ENCODE results near the gene SPATA32.
A peak's percentile ranks its signal among the peaks of the same experiment; 100 is the strongest.
"Not testable (repeated sequence)": the region's sequence is repeated elsewhere in the genome, so short reads cannot be mapped to it uniquely, and the experiment has no call there.

The SPATA32 gene

DNA sequence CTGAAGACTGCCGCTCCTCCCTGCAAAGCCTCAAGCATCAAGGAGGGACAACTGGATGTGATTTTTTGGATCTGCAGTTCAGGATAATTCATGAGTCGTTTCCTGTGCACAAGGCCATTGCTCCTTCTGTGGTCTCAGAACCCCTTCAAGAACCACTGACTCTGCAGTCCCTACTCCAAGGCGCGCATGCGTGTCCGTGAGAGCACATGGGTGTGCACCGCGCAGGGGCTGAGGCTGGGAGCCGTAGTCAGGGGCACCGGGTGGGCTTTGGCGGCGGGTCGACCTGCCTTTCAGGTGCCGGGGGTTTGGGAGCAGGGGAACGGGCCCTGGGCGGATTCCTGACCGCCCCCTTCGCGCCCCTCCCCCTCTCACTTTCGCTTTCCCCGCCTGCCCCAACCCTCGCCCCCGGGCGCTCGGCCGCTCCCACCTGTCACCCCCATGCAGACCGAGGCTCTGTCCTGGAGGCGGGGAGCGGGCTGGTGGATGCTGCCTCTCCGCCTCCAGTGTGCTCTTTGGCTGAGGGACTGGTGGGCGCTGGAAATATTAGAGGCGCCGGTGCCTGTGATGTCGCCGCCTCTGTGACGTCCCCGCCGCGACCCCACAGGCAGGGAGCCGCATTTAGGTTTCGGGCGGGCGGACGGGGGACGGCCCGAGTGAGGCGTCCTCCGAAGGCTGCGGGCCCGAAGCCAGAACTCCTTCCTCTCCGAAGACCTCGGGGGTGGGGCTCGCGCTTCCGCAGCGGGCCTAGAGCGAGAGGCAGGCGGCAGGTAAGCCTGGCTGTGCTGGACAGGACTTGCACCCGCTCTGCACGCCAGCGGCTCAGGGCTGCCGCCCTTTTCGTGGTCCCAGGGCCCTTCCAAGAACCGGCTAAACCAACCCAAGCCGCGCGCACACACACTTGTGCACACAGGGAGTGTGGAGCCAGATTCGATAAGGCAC, at the start of gene SPATA32:
TSS of gene SPATA32 (minus strand) at position 518 of the 939 bp plus-strand sequence. CDS start at position 440, 78 bp downstream.
- peak; percentile 68 for DNase-seq

DNA sequence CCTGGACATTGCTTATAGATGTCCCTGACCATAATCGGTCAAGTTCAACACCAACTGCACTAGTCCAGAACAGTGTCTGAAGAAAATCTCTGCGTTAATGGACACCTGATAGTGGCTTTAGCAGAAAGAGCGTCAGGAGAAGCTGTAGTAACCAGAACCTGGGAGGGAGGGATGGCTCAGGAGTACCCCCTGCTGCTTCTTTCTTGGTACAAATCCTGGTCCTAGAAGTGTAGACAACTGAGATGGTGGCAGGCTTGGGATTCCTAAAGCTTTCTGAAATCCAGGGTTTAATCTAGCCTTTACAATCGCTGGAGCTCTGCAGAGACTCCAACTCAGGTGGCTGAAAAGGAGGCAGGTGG, 49.5 kb upstream of the SPATA32 start:
- no peak for DNase-seq

DNA sequence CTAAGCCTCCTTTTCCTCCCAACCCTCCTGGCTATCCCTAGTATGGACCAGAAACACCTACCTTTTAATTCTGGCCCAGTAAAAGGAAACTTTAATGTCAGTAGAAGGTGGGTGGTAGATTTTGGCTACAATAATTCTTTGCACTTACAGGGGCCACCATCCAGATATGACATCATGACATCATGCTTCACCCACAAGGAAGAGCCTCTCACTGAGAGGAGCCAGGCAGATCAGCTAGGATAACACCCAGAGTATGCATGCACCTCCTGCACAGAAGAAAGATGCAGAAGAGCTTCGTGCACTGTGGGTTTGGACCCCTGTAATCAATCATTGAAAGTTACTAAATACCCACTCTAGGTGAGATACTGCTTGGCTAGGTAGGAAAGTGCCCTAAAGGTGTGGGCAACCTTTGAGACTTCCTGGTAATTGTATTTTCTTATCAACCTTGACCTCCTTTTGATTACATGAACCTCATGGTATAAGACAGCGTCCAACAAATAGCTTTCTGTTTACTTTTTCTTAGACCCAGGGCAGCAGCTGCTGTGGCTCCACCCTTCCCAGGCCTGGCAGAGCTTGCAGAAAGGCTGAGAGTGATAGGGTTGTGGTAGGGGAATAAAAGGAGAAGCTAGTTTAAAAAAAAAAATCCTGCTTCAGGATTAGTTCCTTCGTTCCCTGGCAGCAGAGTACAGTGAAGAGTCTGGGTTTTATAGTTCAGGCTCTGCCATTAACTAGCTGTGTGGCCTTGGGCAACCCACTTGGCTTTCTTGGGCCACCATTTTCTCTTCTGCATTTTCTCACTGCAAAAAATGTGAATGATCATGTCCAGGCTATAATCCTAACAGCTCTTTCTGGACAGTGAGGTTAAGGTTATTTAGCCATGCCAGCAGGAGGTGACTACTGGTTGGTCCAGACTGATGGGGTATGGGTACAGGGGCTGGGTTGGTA, 48.8 kb upstream of the SPATA32 start:
- no peak for DNase-seq

DNA sequence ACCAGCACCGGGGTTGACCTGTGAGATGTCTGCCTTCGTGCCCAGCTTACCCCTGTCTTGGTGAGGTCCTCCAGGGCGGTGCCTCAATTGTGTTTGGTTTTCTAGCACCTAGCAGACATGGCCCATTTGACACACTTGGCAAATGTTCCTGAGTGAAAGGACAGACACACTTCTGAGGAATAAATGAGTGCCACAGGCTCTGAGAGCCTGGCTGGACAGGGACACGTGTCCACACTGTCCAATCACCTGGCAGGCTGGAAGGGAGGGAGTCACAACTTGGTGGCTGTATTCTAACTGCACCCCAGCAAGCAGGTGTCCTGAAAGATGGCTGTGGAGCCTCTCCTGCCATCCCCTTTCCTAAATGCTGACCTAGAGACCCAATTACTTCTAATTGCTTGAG, 47.5 kb upstream of the SPATA32 start:
- no peak for DNase-seq

DNA sequence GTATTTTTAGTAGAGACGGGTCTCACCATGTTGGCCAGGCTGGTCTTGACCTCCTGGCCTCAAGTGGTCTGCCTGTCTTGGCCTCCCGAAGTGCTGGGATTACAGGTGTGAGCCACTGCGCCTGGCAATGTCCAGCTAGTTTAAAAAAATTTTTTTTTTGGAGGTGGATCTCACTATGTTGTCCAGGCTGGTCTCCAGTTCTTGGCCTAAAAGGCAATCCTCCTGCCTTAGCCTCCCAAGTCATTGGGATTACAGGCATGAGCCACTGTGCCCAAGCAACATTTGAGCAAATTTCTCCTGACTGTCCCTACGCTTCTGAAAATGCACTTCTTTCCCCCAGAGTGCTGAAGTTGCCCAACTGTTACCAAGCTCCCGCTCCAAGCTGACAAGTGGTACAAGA, 46.9 kb upstream of the SPATA32 start:
- DNase-seq = no peak

DNA sequence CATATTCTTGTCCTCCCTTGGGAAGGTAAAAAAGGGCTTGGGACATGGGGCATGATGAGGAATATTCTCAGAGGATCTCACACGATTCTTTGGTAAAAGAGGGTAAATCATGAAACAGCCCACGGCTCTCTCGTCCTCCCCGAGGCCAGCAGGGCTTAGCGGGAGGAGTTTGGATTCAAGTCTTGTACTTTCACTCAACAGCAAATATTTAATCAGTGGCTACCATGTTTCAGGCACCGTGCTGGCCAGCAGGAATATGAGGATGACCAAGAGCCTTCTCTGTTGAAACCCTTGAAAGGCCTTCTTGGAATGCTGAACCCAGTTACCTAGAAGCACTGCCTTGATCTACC, 46.1 kb upstream of the SPATA32 start:
- DNase-seq = no peak

DNA sequence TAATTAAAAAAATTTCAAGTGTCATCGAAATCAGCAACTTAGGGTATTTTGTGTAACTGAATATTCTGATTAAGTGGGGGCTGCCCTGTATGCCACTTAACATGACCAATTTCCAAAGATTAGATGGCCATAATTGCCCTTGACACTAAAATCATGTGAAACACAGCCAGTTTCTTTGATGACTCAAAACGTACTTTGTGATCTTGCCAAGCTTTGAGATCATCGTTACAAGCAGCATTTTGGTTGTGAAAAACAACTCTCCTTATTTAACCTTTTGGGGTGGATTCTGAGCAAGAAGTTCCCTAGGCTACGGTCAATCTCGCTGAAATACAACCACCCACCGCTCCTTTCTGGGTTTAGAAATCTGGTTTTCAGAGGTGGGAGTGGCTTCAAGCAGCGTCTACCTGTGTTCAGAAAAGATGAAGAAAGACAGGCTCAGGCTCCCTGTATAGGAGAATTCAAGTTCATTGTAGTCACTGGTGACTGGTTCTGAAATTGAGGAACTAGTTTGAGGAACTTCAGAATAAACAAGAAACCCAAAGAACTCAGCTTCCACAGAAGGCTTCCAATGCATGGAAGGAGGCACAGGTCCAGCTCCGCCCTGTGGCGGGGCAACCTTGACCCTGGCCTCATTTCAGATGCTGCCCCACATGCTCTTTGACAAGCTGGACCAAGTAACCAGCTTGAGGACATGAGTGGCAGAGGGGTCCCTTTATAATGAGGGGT, 45.6 kb upstream of the SPATA32 start:
- no peak for DNase-seq

GRCh38 chr17:45306623-45307022, 44.7 kb upstream of the SPATA32 start:
- no peak for DNase-seq

DNA sequence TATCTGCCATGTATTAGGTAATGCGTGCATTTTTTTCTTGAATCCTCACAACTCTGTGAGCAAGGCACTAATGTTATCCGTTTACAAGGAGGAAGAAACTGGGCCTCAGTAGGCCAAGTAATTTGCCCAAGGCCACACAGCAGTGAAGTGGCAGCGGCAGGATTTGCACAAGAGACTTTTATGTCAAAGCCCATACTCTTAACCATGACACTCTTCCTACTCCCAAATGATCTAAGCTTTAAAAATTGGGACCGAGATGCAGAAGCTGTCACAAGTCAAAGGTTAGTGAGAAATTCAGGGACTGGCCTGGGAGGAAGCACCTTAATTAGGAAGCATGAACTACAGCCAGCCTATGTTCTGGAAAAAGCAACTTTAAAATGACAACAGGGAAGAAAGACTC, 44.2 kb upstream of the SPATA32 start:
- no peak for DNase-seq

- DNase-seq = no peak
Observed at GRCh38 chr17:45305530-45306087, 43.7 kb upstream of the SPATA32 start.

DNA sequence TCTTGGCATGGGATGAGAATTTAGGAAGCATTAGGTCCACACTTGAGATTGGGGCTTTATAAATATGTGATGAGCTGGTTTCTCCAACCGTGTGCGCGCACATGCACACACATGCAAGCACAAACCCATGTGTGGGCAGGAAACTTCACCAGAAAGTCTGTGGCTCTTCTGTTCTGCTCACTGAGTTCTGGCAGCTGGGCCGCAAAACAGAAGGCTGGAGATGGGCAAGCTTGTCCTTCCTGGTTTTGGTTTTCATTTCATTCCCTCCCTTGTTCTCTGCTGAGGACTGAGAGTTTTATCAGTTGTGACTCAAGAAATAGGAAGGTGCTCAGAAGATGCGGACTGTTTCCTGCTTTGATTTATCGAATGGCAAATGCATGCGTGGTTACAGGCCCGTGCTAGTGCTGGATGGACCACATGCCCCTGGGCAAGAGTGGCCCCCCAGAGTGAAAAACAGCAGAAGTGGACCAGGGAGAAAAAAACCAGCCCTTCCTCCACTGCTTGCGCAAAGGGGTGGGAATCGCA, 40.8 kb upstream of the SPATA32 start:
- no peak for DNase-seq

- DNase-seq = not testable (repeated sequence)
Observed at GRCh38 chr17:45302220-45302619, 40.3 kb upstream of the SPATA32 start.

- DNase-seq = no peak
Observed at GRCh38 chr17:45301674-45302073, 39.8 kb upstream of the SPATA32 start.

DNA sequence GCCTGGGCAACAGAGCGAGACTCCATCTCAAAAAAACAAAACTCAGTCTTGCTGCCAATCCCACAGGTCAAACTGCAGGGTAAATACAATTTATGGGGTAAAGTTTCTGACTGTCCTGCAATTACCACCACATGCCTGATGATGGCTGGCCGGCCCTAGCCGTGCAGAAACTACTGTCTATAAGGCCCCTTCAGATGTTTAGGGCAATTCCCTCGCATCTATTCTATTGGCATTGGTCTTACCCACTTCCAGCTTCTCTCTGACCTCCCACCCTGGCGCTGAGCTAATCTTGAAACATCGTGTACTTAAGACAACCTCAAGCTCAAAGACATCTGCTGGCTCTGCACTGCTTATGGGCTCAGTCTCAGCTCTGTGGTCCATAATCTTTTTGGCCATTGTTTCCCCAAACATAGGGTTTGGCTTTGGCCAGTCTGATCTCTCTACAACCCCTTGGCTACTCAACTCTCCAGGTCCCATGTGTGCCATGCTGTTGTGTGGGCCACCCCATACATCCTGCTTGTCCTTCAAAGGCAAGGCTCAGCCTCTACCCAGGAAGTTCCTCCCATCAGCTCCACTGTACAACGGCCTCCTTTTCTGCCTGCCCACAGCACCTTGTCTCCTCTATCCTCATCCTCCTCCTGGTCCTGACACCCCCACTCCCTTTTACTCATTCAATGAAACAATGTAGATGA, 38.3 kb upstream of the SPATA32 start:
- no peak for DNase-seq

DNA sequence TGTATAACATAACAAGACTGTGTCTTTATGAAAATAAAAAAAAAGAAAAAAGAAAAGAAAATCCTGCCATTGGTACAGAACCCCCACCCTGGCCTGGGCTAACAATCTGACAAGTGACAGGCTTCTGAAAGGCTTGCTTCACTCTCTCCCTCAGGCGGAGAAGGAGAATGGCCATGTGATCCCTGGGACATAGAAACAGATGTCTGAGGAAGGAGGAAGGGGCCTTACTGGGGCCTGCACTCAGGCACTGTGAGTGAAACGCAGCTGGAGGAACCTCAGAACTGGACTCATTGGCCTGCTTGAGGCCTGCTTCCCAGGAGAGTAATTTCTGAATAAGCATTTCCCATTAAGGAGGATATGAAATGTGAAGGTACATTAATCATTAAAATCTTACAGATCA, 37.5 kb upstream of the SPATA32 start:
- peak; percentile 64 for DNase-seq

- DNase-seq = no peak
Observed at GRCh38 chr17:45298546-45299285, 36.8 kb upstream of the SPATA32 start.

GRCh38 chr17:45296833-45297124, 34.9 kb upstream of the SPATA32 start:
- no peak for DNase-seq

DNA sequence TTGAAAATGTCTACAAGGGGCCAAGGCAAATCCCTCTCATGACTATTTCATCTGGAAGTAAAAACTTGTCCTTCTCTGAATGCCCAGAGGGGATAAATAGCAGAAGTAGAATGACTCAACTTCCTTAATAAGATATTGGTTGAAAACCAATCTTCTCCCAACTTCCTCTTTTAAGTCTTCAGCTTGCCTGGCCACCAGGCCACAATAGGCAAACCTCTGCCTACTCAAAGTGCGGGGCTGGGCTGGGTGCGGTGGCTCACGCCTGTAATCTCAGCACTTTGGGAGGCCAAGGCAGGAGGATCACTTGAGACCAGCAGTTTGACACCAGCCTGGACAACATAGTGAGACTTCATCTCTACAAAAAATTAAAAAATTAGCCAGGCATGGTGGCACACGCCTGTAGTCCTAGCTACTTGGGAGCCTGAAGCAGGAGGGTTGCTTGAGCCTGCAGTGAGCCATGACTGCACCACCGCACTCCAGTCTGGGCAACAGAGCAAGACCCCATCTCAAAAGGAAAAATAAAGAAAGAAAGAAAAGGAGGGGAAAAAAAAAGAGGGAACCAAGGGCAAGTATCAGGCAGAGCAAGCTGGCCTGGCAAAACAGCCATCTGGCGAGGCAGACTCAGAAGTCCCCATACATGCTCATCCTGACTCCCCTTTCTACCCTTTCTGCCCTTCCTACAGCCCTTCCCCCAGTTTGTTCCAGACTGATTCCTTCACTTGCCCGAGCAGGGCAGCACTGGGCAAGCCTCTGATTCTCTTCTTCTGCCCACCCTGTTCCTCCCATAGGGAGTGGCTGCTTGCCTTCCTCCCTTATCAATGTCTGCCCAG, 34.3 kb upstream of the SPATA32 start:
- no peak for DNase-seq

DNA sequence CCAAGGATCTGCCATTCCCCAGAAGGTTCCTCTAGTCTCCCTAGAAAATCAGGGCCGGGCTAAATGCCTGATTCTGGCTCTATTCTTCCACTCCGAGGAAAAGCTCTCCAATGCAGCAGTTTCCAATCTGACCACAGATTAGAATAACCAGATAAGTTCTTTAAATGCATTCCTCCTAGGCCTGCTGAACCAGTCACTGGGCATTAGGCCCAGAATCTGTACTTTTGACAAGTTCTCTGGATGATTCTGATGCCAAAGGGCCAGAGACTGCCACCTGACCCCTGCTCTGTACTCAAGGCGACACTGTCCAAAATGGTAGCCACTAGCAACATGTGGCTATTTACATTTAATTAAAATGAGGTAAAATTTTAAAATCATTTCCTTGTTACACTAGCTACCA, 32.6 kb upstream of the SPATA32 start:
- DNase-seq = no peak
